Non-pigmented ciliary epithelial cell (primary cell): ENCODE measurements around the gene GSTM2.
"Not testable (repeated sequence)": the region's sequence is repeated elsewhere in the genome, so short reads cannot be mapped to it uniquely, and the experiment has no call there.

Source experiments
- DNase-seq: peaks from one replicate; pipeline ENCODE4 v3.0.0-alpha.2; 2010; ENCODE audit warnings: low read depth

Gene GSTM2

GRCh38 chr1:109677459-109677858 is 9.6 kb downstream of the GSTM2 start:
- no peak for DNase-seq

- DNase-seq, result not testable (repeated sequence)
These were observed 10.8 kb downstream of the GSTM2 start for GRCh38 chr1:109678637-109679036.

GRCh38 chr1:109684777-109685176 is 16.9 kb downstream of the GSTM2 start:
- DNase-seq, result not testable (repeated sequence)

GRCh38 chr1:109685399-109685798 is 17.5 kb downstream of the GSTM2 start:
- not testable (repeated sequence) for DNase-seq

GRCh38 chr1:109685890-109686289 is 18.0 kb downstream of the GSTM2 start:
- DNase-seq, result not testable (repeated sequence)

GRCh38 chr1:109687109-109687508 is 19.3 kb downstream of the GSTM2 start:
- not testable (repeated sequence) for DNase-seq

GRCh38 chr1:109687641-109688499 is 20.0 kb downstream of the GSTM2 start, which contains the start of gene GSTM1:
TSS of gene GSTM1 (plus strand) at chr1:109687817. CDS start at chr1:109687874, 57 bp downstream.
- DNase-seq, result peak; percentile 26

- DNase-seq, result no peak
These were observed 22.1 kb downstream of the GSTM2 start for GRCh38 chr1:109689844-109690405.

- DNase-seq, result no peak
These were observed 23.9 kb downstream of the GSTM2 start for GRCh38 chr1:109691759-109692158.

- DNase-seq, result not testable (repeated sequence)
These were observed 26.5 kb downstream of the GSTM2 start for GRCh38 chr1:109694400-109694799.

- not testable (repeated sequence) for DNase-seq
These were observed 27.3 kb downstream of the GSTM2 start for GRCh38 chr1:109695138-109695537.

GRCh38 chr1:109697066-109697465 is 29.2 kb downstream of the GSTM2 start:
- DNase-seq, result no peak

GRCh38 chr1:109697861-109698260 is 30.0 kb downstream of the GSTM2 start:
- DNase-seq, result peak; percentile 24

GRCh38 chr1:109702940-109703339 is 35.1 kb downstream of the GSTM2 start:
- DNase-seq, result not testable (repeated sequence)

GRCh38 chr1:109704173-109704572 is 36.3 kb downstream of the GSTM2 start:
- DNase-seq, result no peak

GRCh38 chr1:109705411-109705810 is 37.6 kb downstream of the GSTM2 start:
- no peak for DNase-seq

GRCh38 chr1:109708949-109709348 is 41.1 kb downstream of the GSTM2 start:
- DNase-seq, result not testable (repeated sequence)

GRCh38 chr1:109709822-109710221 is 42.0 kb downstream of the GSTM2 start:
- not testable (repeated sequence) for DNase-seq

- DNase-seq, result not testable (repeated sequence)
These were observed 43.9 kb downstream of the GSTM2 start, which contains the start of gene GSTM5 for GRCh38 chr1:109711593-109712320. TSS of gene GSTM5 (plus strand) at chr1:109712251. CDS start at chr1:109712313, 62 bp downstream.

- no peak for DNase-seq
These were observed 44.5 kb downstream of the GSTM2 start for GRCh38 chr1:109712321-109712864.

- no peak for DNase-seq
These were observed 45.8 kb downstream of the GSTM2 start for GRCh38 chr1:109713636-109714035.
